GM21367 (cell line): ENCODE results near the gene TCERG1.
"Not testable (repeated sequence)": the region's sequence is repeated elsewhere in the genome, so short reads cannot be mapped to it uniquely, and the experiment has no call there.

Source experiments
- ATAC-seq: cut with Tn5 transposase; IDR thresholded peaks from one replicate; pipeline ENCODE4 v1.9.1; 2021; ENCODE audit not compliant: unreplicated experiment

TCERG1 gene

DNA sequence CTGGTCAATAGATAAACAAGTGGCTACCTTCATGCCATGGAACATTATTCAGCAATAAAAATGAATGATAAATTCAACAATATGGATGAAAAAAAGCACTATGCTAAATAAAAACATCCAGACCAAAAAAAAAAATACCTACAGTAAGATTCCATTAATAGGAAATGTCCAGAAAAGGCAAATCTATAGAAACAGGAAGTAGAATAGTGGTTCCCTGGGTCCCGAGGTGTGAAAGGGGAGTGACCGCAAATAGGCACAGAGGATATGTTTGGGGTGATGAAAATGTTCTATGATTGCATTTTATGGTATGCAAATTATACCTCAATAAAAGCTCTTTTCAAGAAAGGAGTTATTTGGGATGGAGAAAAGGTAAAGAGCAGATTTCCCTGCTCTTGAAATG is 72.4 kb downstream of the TCERG1 start:
- no peak for ATAC-seq

GRCh38 chr5:146520731-146521130 is 73.6 kb downstream of the TCERG1 start:
- ATAC-seq = no peak

- ATAC-seq = no peak
Measured at GRCh38 chr5:146521403-146522106, 74.4 kb downstream of the TCERG1 start.

DNA sequence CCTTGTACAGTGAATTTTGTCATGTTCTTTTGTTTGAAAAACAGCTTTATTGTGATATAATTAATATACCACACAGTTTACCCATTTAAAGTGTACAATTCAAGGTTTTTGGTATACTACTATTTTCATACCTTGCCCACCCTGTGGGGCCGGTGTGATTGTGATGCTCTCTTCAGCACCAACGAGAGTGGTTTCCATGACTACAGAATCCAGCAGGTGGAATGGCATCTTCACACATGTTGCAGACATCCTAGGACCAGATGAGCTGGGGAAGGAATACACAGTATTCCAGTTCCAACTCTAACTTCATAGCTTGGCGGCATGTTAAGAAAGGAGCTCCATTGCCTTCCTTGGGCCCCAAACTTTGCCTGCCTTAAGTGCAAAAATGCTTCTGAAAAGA is 76.6 kb downstream of the TCERG1 start:
- ATAC-seq = no peak

GRCh38 chr5:146527785-146528184 is 80.7 kb downstream of the TCERG1 start:
- no peak for ATAC-seq

DNA sequence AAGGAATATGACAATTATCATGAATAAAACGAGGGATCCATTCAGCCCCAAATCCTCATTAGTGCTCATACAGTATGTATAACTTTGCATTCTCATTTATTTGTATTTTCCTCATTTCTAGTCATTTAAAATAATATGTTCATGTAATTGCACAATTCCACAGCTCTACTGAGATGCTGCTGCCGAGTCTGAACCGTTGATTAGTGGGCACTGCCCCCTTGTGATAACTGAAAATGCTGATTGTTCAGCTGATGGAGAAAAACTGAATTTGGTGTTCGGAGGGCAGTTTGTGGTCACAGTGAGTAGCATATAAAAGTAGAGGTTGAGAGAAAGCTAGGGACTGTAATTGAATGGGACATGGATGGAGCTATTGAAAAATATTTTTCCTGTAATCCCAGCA is 81.1 kb downstream of the TCERG1 start:
- no peak for ATAC-seq

DNA sequence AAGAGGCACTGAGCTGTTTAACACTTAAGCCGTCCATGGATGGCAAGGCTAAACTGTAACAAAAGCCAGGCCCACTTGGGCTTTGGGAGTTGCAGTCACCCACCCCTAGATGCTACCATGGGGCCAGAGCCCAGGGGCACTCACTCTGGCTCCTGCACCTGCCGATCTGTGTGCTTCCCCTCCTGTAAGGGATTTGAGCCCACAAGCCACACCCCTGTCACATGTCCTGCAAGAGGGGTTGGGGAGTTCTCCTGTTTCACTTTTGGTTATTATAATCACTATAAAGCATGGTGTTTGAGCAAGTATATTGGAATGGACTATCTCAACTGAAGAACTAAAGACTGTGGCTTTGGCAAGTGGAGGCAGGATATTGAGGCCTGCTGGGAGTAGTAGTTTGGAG is 82.9 kb downstream of the TCERG1 start:
- no peak for ATAC-seq

GRCh38 chr5:146533260-146533857 is 86.2 kb downstream of the TCERG1 start:
- peak; percentile 98 for ATAC-seq

DNA sequence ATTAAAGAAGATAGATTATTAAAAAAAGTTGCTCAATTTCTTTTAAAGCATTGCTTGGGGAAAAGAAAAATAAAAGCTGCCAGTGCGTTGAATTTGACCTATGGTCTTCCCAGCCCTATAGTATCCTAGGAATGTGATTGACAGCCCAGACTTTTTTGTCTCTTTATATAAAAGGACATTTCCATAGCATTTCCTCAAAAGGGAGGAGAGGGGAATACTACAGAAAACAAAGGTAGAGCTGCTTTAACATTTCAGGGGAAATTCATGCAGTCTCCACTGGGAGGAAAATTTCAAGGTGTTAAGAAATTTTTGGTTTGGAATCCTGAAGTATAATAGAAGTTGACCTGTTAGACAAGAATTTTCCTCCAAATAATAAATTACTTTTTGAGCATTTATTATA is 86.7 kb downstream of the TCERG1 start:
- ATAC-seq = no peak

- ATAC-seq = no peak
Measured at GRCh38 chr5:146538432-146538831, 91.3 kb downstream of the TCERG1 start.

- no peak for ATAC-seq
Measured at GRCh38 chr5:146539973-146540372, 92.8 kb downstream of the TCERG1 start.

DNA sequence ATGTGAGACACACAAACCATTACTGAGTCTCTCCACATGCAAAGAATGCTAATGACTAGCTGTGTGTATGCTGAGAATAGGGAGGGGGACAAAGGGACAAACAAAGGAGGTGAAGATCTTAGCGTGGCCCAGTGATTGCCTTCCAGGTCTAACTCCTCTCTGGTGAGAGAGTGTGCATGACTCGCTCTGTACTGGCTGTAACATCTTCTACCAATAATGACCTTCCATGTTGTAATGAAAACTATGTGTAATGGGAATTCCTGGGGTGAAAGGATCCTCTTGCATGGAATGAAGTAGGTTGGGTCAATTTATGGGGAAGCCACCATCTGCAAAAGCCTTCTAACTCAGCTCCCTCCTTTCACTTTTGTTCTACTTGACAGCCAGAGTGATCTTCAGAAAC is 93.3 kb downstream of the TCERG1 start:
- no peak for ATAC-seq

- ATAC-seq = peak; percentile 98
Measured at GRCh38 chr5:146541958-146542849, 95.1 kb downstream of the TCERG1 start.

- no peak for ATAC-seq
Measured at GRCh38 chr5:146544232-146544631, 97.1 kb downstream of the TCERG1 start.

- ATAC-seq = no peak
Measured at GRCh38 chr5:146548781-146549449, 101.8 kb downstream of the TCERG1 start.

DNA sequence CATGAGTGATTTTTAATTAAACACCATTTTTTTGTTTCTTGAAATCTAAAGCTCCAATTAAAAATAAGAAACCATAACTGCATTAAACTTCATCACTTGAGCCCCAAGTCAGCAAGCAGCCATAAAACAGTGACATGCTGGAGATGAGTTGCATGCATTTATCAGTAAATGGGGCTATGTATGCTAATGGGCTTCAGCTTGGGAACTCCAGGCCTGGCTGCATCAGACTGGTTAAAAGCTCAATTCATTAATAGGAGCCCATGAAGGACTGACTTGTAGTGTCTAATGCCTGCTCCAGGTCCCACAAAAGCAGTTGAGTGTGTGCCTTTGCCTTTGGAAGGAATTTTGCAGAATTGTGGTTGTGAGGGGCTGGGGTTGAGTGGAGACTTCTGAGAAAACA is 102.5 kb downstream of the TCERG1 start:
- ATAC-seq = no peak

GRCh38 chr5:146553446-146553845 is 106.3 kb downstream of the TCERG1 start:
- ATAC-seq = no peak

DNA sequence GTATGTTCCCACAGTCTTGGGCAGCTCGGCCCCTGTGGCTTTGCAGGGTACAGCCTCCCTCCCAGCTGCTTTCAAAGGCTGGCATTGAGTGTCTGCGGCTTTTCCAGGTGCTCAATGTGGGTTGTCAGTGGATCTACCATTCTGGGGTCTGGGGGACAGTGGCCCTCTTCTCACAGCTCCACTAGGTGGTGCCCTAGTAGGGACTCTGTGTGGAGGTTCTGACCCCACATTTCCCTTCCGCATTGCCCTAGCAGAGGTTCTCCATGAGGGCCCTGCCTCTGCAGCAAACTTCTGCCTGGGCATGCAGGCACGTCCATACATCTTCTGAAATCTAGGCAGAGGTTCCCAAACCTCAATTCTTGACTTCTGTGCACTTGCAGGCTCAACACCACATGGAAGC is 109.8 kb downstream of the TCERG1 start:
- ATAC-seq = not testable (repeated sequence)

- no peak for ATAC-seq
Measured at GRCh38 chr5:146560205-146560812, 113.2 kb downstream of the TCERG1 start.
